ENCODE results near the gene TM2D3.

DNA sequence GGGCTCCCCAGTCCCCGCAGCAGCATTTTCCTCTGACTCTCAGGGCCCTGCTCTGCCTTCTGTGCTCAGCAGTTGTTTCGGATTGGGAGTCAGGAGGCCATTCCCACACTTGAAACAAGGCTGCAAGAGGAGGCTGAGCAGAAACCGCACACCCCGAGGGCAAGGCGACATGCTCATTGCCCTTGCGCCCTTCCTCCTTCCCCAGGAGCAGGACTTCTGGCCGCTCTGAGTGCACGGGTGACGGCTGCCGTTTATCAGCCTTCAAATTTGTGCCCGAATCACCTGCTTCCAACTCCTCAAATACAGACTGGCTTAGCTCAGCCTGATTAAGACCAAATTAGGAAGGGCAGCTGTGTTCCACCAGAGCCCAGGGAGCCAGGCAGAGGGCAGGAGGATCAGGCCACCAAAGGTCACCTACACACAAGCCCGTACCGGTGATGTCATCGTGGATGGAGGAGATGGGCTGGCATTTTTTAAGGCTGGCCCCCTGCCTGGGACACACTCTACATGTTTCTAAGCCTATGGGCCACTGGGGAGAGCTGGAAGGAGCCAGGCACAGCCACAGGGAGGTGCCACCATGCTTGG is 38.1 kb downstream of the TM2D3 start:
- TF ChIP-seq EP300 (IDR thresholded peaks at IDR 0.05) (no peak), POLR2A (IDR thresholded peaks at IDR 0.05) (no peak)
- TF ChIP-seq, protein P1, sequence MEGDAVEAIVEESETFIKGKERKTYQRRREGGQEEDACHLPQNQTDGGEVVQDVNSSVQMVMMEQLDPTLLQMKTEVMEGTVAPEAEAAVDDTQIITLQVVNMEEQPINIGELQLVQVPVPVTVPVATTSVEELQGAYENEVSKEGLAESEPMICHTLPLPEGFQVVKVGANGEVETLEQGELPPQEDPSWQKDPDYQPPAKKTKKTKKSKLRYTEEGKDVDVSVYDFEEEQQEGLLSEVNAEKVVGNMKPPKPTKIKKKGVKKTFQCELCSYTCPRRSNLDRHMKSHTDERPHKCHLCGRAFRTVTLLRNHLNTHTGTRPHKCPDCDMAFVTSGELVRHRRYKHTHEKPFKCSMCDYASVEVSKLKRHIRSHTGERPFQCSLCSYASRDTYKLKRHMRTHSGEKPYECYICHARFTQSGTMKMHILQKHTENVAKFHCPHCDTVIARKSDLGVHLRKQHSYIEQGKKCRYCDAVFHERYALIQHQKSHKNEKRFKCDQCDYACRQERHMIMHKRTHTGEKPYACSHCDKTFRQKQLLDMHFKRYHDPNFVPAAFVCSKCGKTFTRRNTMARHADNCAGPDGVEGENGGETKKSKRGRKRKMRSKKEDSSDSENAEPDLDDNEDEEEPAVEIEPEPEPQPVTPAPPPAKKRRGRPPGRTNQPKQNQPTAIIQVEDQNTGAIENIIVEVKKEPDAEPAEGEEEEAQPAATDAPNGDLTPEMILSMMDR (IDR thresholded peaks at IDR 0.05): no peak
